ENCODE data around the gene MYRF.

- no peak for TF ChIP-seq CTCF (conservative IDR thresholded peaks at IDR 0.05)
- TF ChIP-seq EZH2 (IDR thresholded peaks at IDR 0.05; ENCODE audit: low read depth) = no peak
Measured at GRCh38 chr11:61732705-61733104, 19.7 kb upstream of the MYRF start.

Measured in PC-9 (cell line).